Umbilical cord (tissue), 2 donors: Measurements from ENCODE around the gene SLC35B1. TPM values are rescaled to one million over a fixed set of nuclear protein-coding genes. Genes with fewer than 3 reads are reported as not detected.

ENCODE experiments used
- DNase-seq: peaks from one replicate; pipeline ENCODE4 v3.0.0-alpha.2; 2015; ENCODE audit warnings: low spot score
- total RNA-seq: library from RNA; depleted of rRNA; stranded (reverse); fragments of >200 nt; gene quantifications from one replicate; pipeline ENCODE4 v1.2.3, GENCODE V29; 2014; ENCODE audit warnings: low replicate concordance; ENCODE audit not compliant: insufficient read depth

The SLC35B1 gene
- total RNA-seq, 1 donor from 2014 or later: 53.2 TPM

- no peak for DNase-seq
Measured at GRCh38 chr17:49700960-49701359, 6.8 kb downstream of the SLC35B1 start.

- no peak for DNase-seq
Measured at GRCh38 chr17:49699966-49700575, 7.7 kb downstream of the SLC35B1 start.

DNA sequence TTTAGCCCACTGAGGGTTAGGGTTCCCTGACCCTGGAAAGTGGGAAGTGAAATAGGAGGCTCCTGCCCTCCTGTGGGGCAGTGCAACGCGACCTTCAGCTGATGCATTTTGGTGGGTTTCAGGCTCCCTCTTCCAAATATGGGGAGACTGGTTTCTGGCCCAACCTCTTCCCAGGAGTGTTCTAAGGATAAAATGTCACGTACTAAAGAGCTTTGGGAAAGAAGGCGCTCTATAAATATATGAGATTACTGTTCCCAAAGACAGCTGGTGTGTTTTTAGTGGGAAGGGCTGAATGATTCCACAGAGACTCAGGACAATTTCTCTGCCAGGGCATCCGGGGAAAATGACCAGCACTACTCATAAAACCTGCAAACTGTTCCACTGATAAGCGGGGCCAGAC is 9.8 kb downstream of the SLC35B1 start:
- no peak for DNase-seq

GRCh38 chr17:49696233-49696761 is 11.5 kb downstream of the SLC35B1 start:
- no peak for DNase-seq

GRCh38 chr17:49695698-49696232 is 12.0 kb downstream of the SLC35B1 start:
- DNase-seq: no peak

- DNase-seq: peak; percentile 29
Measured at GRCh38 chr17:49694847-49695697, 12.7 kb downstream of the SLC35B1 start.

DNA sequence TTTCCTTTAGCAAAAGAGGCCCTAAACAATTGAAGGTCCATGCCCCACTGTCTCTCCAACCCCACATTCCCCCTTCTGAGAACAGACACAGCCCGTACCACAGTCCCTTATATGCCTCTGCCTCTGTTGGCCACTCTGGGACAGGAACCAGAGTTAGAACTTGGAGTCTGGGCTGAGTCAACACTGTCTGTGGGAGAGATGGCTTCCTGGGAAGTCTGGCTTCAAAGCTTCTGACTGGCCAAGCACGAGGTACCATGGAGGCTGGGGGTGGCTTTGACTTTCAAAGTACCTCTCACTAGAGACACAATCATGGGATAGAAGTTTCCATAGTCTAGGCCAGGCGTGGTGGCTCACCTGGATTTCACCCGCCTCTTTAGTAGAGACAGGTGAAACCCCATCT is 15.0 kb downstream of the SLC35B1 start:
- no peak for DNase-seq

DNA sequence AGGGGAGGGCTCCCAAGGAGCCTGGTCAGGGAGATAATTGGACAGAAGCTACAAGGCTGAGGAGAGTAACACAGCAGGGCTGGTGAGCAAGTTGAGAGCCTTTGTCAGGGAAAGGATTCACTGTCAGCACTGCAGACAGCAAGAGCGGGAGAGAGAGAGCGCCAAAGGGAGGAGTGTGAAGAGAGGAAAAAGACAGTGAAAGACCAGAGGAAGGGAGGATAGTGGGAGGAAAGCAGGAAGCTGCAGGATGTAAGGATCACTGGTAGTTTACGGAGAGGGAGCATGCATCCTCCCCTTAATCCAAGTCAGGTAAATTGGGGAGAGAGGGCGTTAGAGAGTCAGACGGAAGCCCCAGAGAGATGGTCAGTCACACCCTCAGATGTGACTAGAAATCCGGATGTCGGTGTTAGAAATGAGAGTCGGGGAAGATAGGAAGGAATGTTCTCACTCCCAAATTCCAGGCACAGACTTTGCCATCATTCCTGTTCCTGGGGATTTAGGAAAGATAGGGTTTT is 16.0 kb downstream of the SLC35B1 start:
- DNase-seq: peak; percentile 62

GRCh38 chr17:49691086-49691676 is 16.6 kb downstream of the SLC35B1 start:
- DNase-seq: peak; percentile 96

DNA sequence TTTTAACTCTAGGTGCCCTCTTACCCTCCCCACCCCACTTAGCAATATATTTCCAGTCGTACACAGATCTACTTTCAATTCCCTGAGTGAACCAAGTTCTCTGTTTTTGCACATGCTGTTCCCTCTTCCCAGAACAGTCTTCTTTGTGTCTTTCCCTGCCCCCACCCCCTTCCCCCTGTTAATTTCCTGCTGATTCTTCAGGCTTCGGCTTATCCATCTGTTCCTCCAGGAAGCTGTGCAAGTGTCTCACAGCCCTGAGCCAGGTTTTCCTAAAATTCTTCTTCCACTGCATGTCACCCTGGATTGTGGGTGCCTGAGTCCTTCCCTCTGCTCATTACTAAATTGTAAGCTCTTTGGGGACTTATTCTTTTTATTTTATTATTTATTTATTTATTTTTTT is 17.5 kb downstream of the SLC35B1 start:
- DNase-seq: no peak

DNA sequence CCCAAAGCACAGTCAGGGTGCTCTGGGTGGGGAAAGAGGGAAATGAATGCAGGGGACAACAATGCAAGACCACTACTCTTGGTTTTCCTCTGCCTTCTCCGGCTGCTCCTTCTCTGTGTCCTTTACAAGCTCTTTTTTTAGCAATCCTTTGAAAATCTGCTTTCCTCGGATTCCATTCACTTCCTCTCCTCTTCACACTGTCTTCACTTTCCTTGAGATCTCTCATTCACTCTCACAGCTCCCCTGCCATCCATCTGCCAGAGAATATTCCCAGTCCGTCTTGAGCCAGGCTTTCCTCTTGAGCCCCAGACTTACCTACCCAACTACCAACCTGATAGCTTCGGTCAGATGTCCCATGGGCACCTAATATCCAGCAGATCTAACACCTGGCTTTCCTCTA is 18.9 kb downstream of the SLC35B1 start:
- no peak for DNase-seq

GRCh38 chr17:49687878-49688491 is 19.8 kb downstream of the SLC35B1 start:
- DNase-seq: peak; percentile 51

GRCh38 chr17:49681106-49681979 is 26.4 kb downstream of the SLC35B1 start:
- DNase-seq: no peak

DNA sequence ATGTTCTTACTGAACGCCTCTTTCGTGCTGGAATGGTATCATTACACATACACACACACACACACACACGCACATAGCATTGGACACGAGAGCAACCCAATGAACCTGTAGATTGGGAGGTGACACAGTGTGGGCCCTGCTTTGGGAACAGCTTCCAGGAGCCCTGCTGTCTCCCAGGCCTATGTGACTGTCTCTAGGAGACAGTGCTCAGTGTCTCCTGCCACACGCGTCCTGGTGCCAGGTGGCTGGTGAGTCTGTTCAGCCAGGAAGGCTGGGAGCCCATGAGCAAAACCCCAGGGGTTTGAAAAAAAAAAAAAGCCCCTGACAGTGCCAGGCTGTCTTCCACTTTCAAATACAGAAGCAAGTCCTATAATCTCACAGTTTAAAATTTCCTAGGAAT is 27.4 kb downstream of the SLC35B1 start:
- DNase-seq: no peak

GRCh38 chr17:49677933-49678847 is 29.6 kb downstream of the SLC35B1 start, which contains the start of gene SPOP:
TSS of gene SPOP (minus strand) at chr17:49678097. CDS start at chr17:49622810, 55,287 bp downstream.
- DNase-seq: peak; percentile 100

- DNase-seq: peak; percentile 98
Measured at GRCh38 chr17:49677134-49677932, 30.4 kb downstream of the SLC35B1 start.

- peak; percentile 57 for DNase-seq
Measured at GRCh38 chr17:49676276-49676868, 31.4 kb downstream of the SLC35B1 start.

DNA sequence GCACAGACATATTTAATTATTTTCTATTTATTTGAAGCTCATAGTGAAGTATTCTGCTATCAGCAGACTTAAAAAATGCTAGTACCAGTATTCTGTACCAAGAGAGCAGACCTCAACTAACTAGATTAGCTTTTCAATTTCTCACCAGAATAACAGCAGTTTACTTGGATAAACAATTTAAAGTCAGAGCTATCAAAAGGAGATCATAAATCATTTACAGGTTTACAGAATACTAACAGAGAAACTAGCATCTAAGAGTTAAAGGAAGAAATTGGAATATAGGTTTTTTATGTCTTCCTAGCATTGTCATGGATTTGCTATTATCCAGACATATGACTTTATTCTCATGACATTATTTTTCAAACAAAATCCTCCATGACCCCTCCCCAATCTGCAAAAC is 33.3 kb downstream of the SLC35B1 start:
- no peak for DNase-seq
